Measurements from ENCODE around the gene SIGLEC14. TPM values are rescaled to one million over a fixed set of nuclear protein-coding genes. Genes with fewer than 3 reads are reported as not detected.
"Not testable (repeated sequence)": the region's sequence is repeated elsewhere in the genome, so short reads cannot be mapped to it uniquely, and the experiment has no call there.

The SIGLEC14 gene
- total and polyA plus RNA-seq, 4 donors = 0.20 to 5.0 (median 2.3) TPM

- Histone ChIP-seq H3K4me1 (ENCODE audit: control insufficient read depth in 1 of 2, insufficient read depth in 2 of 2, low read length in 2 of 2) (no peaks in the 10 kb centered on the region), H3K27ac (ENCODE audit: low read depth in 1 of 2, low read length in 2 of 2) (no peak overlapping the region), H3K4me3 (ENCODE audit: low read length in 2 of 2) (no peak overlapping the region), H3K36me3 (ENCODE audit: control insufficient read depth in 1 of 2, insufficient read depth in 2 of 2, low read length in 1 of 2) (no peaks in the 10 kb centered on the region), H3K9me3 (ENCODE audit: control insufficient read depth, low read length) (peaks cover 3% of the 10 kb centered on the region), H3K27me3 (ENCODE audit: control insufficient read depth in 1 of 2, insufficient read depth in 2 of 2, low read length in 1 of 2) (no peaks in the 10 kb centered on the region)
- intact Hi-C loops (cut with DNase I) = no loop called here
- 69 to 74% methylated on average over 5 of the region's 5 CpGs for WGBS, 2 donors
- no peak for ATAC-seq (ENCODE audit: low FRiP score)
- no peak for DNase-seq
Measured at GRCh38 chr19:51632126-51632525, 14.5 kb downstream of the SIGLEC14 start.

DNA sequence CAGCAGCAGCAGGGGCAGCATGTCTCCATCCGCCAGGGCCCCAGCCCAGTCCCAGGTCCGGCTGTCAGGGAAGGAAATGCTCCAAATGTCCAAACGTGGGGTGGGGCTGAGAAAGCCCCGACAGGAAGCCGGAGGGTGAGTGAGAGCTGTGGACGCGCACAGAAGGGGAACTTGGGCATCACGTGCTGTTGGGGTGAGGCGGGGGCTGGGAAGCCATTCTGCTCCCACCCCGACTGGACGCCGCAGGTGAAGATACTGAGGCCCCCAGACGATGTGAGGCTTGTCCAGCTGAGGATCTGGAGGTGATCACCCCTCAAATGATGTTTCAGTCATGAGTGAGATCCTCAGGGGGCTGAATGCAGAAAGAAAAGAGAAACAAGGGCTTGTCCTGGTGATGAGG, 16.3 kb downstream of the SIGLEC14 start, which contains the start of gene SIGLEC5:
Gene SIGLEC5, minus strand, starts transcription at position 87 of the 400 bp plus-strand sequence. Its CDS starts 66 bp downstream, at position 21.
- H3K4me3 ChIP-seq (ENCODE audit: low read length in 2 of 2); H3K9me3 ChIP-seq (ENCODE audit: control insufficient read depth, low read length); intact Hi-C loops (cut with DNase I); H3K36me3 ChIP-seq (ENCODE audit: control insufficient read depth in 1 of 2, insufficient read depth in 2 of 2, low read length in 1 of 2); H3K27ac ChIP-seq (ENCODE audit: low read depth in 1 of 2, low read length in 2 of 2); H3K4me1 ChIP-seq (ENCODE audit: control insufficient read depth in 1 of 2, insufficient read depth in 2 of 2, low read length in 2 of 2); H3K27me3 ChIP-seq (ENCODE audit: control insufficient read depth in 1 of 2, insufficient read depth in 2 of 2, low read length in 1 of 2): not testable (repeated sequence)
- WGBS, 2 donors = 65 to 73% methylated on average over 9 to 10 of the region's 13 CpGs
- ATAC-seq (ENCODE audit: low FRiP score) (peak; percentile 60), DNase-seq (peak in 1 of 2 donors; percentile 54)

GRCh38 chr19:51628153-51628939, 18.3 kb downstream of the SIGLEC14 start:
- 82 to 83% methylated on average over 14 of the region's 14 CpGs for WGBS, 2 donors
- H3K4me1 ChIP-seq (ENCODE audit: control insufficient read depth in 1 of 2, insufficient read depth in 2 of 2, low read length in 2 of 2) = no peaks in the 10 kb centered on the region
- DNase-seq (no peak), ATAC-seq (ENCODE audit: low FRiP score) (no peak)
- no peak overlapping the region for H3K27ac ChIP-seq (ENCODE audit: low read depth in 1 of 2, low read length in 2 of 2)
- no peaks in the 10 kb centered on the region for H3K9me3 ChIP-seq (ENCODE audit: control insufficient read depth, low read length)
- H3K36me3 ChIP-seq (ENCODE audit: control insufficient read depth in 1 of 2, insufficient read depth in 2 of 2, low read length in 1 of 2) = no peaks in the 10 kb centered on the region
- no peaks in the 10 kb centered on the region for H3K27me3 ChIP-seq (ENCODE audit: control insufficient read depth in 1 of 2, insufficient read depth in 2 of 2, low read length in 1 of 2)
- no peak overlapping the region for H3K4me3 ChIP-seq (ENCODE audit: low read length in 2 of 2)
- intact Hi-C loops (cut with DNase I) = no loop called here

DNA sequence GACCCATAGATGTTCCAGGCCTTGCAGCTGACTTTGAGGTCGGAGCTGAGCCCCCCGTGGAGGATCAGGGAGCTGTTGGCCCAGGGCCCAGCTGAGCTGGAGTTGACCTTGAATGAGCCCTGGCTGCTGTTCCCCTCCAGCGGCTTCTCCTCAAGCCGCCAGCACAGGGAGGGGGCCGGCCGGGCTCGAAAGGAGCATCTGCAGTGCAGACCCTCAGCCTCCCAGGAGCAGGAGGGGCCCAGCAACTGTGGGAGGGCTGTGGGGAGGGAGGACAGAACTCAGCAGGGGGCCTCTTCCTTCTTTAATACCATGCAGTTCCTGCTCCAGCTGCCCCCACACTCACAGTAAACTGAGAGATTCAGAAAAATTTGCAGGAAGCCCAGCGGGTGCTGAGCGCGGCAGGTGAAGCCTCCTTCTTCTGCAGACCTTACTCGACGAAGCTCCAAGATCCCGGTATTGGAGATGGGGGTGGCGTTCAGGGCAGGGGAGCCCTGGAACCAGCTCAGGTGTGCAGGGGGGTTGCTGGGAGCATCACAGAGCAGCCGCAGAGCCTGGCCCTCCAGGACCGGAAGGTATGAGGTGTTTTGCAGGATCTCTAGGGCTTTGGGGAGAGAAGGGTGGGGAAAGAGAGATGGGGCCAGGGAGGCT, 19.0 kb downstream of the SIGLEC14 start:
- no peak for ATAC-seq (ENCODE audit: low FRiP score)
- 54 to 60% methylated on average over 16 of the region's 16 CpGs for WGBS, 2 donors

DNA sequence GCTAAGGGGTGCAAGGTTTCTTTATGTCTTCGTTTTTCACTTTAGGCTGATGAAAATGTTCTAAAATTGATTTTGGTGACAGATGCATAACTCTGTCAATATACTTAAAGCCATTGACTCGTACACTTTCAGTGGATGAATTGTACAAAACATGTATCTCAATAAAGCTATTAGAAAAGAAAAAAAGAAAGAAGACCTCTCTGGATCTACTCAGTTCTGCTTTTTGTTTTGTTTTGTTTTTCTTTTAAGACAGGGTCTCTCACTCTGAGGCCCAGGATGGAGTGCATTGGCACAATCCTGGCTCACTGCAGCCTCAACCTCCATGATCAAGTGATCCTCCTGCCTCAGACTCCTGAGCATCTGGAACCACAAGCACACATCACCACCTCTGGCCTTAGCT, 19.9 kb downstream of the SIGLEC14 start:
- Histone ChIP-seq H3K4me3 (ENCODE audit: low read length in 2 of 2) (no peak overlapping the region), H3K27me3 (ENCODE audit: control insufficient read depth in 1 of 2, insufficient read depth in 2 of 2, low read length in 1 of 2) (no peaks in the 10 kb centered on the region), H3K36me3 (ENCODE audit: control insufficient read depth in 1 of 2, insufficient read depth in 2 of 2, low read length in 1 of 2) (no peaks in the 10 kb centered on the region), H3K9me3 (ENCODE audit: control insufficient read depth, low read length) (no peaks in the 10 kb centered on the region), H3K27ac (ENCODE audit: low read depth in 1 of 2, low read length in 2 of 2) (no peak overlapping the region), H3K4me1 (ENCODE audit: control insufficient read depth in 1 of 2, insufficient read depth in 2 of 2, low read length in 2 of 2) (no peaks in the 10 kb centered on the region)
- 50 to 58% methylated on average over 2 of the region's 2 CpGs for WGBS, 2 donors
- no peak for DNase-seq
- ATAC-seq (ENCODE audit: low FRiP score) = no peak
- intact Hi-C loops (cut with DNase I) = no loop called here

More for the DNA sequence above, 19.0 kb downstream of the SIGLEC14 start:
- Histone ChIP-seq H3K9me3 (ENCODE audit: control insufficient read depth, low read length) (no peaks in the 10 kb centered on the region), H3K4me1 (ENCODE audit: control insufficient read depth in 1 of 2, insufficient read depth in 2 of 2, low read length in 2 of 2) (no peaks in the 10 kb centered on the region), H3K36me3 (ENCODE audit: control insufficient read depth in 1 of 2, insufficient read depth in 2 of 2, low read length in 1 of 2) (no peaks in the 10 kb centered on the region), H3K27me3 (ENCODE audit: control insufficient read depth in 1 of 2, insufficient read depth in 2 of 2, low read length in 1 of 2) (no peaks in the 10 kb centered on the region), H3K27ac (ENCODE audit: low read depth in 1 of 2, low read length in 2 of 2) (no peak overlapping the region), H3K4me3 (ENCODE audit: low read length in 2 of 2) (no peak overlapping the region)
- DNase-seq = no peak
- intact Hi-C loops (cut with DNase I) = no loop called here

- H3K27me3 ChIP-seq (ENCODE audit: control insufficient read depth in 1 of 2, insufficient read depth in 2 of 2, low read length in 1 of 2) = no peaks in the 10 kb centered on the region
- 56 to 69% methylated on average over 2 of the region's 2 CpGs for WGBS, 2 donors
- H3K9me3 ChIP-seq (ENCODE audit: control insufficient read depth, low read length) = no peaks in the 10 kb centered on the region
- intact Hi-C loops (cut with DNase I) = no loop called here
- H3K4me3 ChIP-seq (ENCODE audit: low read length in 2 of 2) = no peak overlapping the region
- no peak for DNase-seq
- no peak overlapping the region for H3K27ac ChIP-seq (ENCODE audit: low read depth in 1 of 2, low read length in 2 of 2)
- ATAC-seq (ENCODE audit: low FRiP score) = no peak
- no peaks in the 10 kb centered on the region for H3K4me1 ChIP-seq (ENCODE audit: control insufficient read depth in 1 of 2, insufficient read depth in 2 of 2, low read length in 2 of 2)
- H3K36me3 ChIP-seq (ENCODE audit: control insufficient read depth in 1 of 2, insufficient read depth in 2 of 2, low read length in 1 of 2) = no peaks in the 10 kb centered on the region
Measured at GRCh38 chr19:51621178-51621577, 25.4 kb downstream of the SIGLEC14 start.

DNA sequence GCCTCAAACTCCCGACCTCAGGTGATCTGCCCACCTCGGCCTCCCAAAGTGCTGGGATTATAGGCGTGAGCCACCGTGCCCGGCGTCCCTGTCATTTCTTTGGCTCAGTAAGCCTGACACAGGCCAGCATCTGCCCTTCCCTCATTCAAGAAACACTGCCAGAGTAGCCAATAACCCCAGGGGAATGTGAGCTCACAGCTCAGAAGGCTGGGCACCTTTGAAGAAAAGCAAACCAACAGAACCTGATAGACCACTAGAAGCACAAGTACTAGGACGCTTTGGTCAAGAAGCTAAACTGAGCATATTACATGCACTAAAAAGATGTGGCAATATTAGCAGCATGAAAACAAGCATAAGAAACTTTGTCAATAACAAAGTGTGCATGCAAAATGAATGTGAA, 30.6 kb downstream of the SIGLEC14 start:
- Histone ChIP-seq H3K27ac (ENCODE audit: low read depth in 1 of 2, low read length in 2 of 2) (no peak overlapping the region), H3K27me3 (ENCODE audit: control insufficient read depth in 1 of 2, insufficient read depth in 2 of 2, low read length in 1 of 2) (no peaks in the 10 kb centered on the region), H3K4me1 (ENCODE audit: control insufficient read depth in 1 of 2, insufficient read depth in 2 of 2, low read length in 2 of 2) (no peaks in the 10 kb centered on the region), H3K36me3 (ENCODE audit: control insufficient read depth in 1 of 2, insufficient read depth in 2 of 2, low read length in 1 of 2) (no peaks in the 10 kb centered on the region), H3K9me3 (ENCODE audit: control insufficient read depth, low read length) (peaks cover 6% of the 10 kb centered on the region), H3K4me3 (ENCODE audit: low read length in 2 of 2) (no peak overlapping the region)
- ATAC-seq (ENCODE audit: low FRiP score) (no peak), DNase-seq (no peak)
- intact Hi-C loops (cut with DNase I) = no loop called here
- 71 to 79% methylated on average over 7 of the region's 7 CpGs for WGBS, 2 donors

DNA sequence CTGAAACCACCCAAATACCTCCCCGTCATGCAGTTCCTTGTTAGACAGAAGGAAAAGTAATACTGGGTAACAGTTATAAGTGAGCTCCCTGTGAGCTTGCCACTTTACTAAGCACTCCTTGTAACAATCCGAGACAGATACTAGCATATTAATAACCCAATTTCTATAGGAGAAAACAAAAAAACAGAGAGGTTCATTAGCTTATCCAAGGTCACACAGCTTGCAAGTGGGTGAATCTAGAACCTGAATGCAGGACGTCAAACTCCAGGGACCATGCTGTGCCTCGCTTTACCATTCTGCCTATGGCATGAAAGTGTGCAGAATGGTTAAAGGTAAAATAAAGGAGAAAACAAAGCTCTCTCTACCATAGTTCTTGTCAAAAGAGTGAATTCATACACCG, 31.8 kb downstream of the SIGLEC14 start:
- no peak overlapping the region for H3K4me3 ChIP-seq (ENCODE audit: low read length in 2 of 2)
- no peaks in the 10 kb centered on the region for H3K36me3 ChIP-seq (ENCODE audit: control insufficient read depth in 1 of 2, insufficient read depth in 2 of 2, low read length in 1 of 2)
- no peak overlapping the region for H3K27ac ChIP-seq (ENCODE audit: low read depth in 1 of 2, low read length in 2 of 2)
- peaks cover 6% of the 10 kb centered on the region for H3K9me3 ChIP-seq (ENCODE audit: control insufficient read depth, low read length)
- WGBS, 2 donors = 60 to 67% methylated on average over 5 of the region's 5 CpGs
- no peak for ATAC-seq (ENCODE audit: low FRiP score)
- intact Hi-C loops (cut with DNase I) = no loop called here
- no peaks in the 10 kb centered on the region for H3K4me1 ChIP-seq (ENCODE audit: control insufficient read depth in 1 of 2, insufficient read depth in 2 of 2, low read length in 2 of 2)
- no peak for DNase-seq
- no peaks in the 10 kb centered on the region for H3K27me3 ChIP-seq (ENCODE audit: control insufficient read depth in 1 of 2, insufficient read depth in 2 of 2, low read length in 1 of 2)

DNA sequence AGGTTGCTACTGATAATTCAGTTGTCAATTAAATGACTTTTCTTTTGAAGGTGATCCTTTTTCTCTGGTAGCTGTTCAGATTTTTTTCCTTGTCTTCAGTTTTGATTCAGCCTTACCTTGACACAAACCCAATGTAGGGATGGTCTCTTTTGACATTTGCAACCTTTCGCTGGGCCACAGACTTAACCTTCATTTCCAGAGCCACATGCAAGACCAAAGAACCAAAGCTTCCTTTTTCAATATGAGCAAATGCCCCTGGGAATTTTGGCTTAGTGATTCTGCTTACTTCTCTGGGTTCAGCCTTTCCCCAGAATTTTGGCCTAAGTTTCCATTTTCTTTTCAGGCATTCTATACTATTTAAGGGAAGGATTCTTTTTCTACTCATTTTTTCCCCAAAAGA, 36.0 kb downstream of the SIGLEC14 start:
- Histone ChIP-seq H3K27me3 (ENCODE audit: control insufficient read depth in 1 of 2, insufficient read depth in 2 of 2, low read length in 1 of 2) (no peaks in the 10 kb centered on the region), H3K36me3 (ENCODE audit: control insufficient read depth in 1 of 2, insufficient read depth in 2 of 2, low read length in 1 of 2) (no peaks in the 10 kb centered on the region), H3K9me3 (ENCODE audit: control insufficient read depth, low read length) (peaks cover 7% of the 10 kb centered on the region), H3K4me1 (ENCODE audit: control insufficient read depth in 1 of 2, insufficient read depth in 2 of 2, low read length in 2 of 2) (no peaks in the 10 kb centered on the region), H3K27ac (ENCODE audit: low read depth in 1 of 2, low read length in 2 of 2) (no peak overlapping the region), H3K4me3 (ENCODE audit: low read length in 2 of 2) (no peak overlapping the region)
- 67 to 80% methylated on average over 1 of the region's 1 CpG for WGBS, 2 donors
- no peak for DNase-seq
- ATAC-seq (ENCODE audit: low FRiP score) = no peak
- intact Hi-C loops (cut with DNase I) = no loop called here
